HG03432 (cell line): ENCODE measurements around the gene GNL2.
"Not testable (repeated sequence)": the region's sequence is repeated elsewhere in the genome, so short reads cannot be mapped to it uniquely, and the experiment has no call there.

Experiments
- ATAC-seq: cut with Tn5 transposase; IDR thresholded peaks from one replicate; pipeline ENCODE4 v1.9.1; 2021; ENCODE audit warnings: mild to moderate bottlenecking, moderate library complexity; ENCODE audit not compliant: unreplicated experiment

GNL2 gene

DNA sequence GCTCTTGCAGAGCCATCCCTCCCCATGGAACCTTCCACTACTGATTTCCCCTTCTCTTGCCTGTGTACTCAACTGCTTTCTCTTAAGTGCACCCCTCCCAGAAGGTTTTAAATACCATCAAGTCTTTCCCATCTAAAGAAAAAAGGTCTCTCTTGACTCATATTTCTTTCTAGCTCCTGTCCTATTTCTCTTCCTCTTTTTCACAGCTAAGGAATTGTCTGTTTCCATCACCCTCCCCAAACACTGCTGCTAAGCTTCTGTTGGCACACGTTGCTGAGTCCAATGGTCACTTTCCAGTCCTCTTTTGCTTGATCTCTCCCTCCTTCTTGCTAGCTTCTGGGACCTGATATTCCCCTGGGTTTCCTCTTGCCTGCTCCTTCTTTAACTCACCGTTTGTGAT, 13.3 kb upstream of the GNL2 start:
- no peak for ATAC-seq

DNA sequence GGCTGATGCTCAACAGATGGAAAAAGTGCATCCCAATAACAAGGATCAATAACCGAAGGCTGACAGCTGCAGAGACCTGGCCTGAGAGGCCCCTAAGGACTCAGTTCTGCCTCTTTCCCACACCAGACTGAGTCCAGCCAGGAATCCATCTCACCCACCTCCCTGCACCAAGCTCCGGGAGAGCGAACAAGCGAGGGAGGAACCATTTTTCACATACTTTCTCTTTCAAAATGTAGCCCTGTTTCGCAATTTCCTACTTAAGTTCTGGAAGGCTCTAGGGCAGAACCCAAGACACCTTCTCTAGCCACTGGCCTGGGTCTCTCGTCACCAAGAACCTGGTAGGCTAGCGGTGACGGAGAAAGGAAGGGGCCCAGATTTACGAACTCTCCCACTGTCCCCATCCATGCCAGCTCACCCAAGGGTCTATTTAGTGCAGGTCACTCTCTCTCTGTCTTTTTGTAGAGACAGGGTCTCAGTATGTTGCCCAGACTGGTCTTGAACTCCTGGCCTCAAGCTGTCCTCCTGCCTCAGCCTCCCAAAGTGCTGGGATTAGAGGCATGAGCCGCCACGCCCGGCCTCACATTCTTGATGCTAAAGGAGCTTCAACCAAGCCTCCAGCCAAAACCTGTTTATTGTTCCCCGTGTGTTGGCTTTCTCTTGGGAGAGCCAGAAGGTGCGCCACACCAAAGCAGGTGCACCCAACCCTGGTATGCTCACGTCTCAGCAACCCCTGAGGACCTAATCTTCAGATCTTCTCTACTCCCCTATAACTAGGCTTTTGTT, 10.9 kb upstream of the GNL2 start:
- no peak for ATAC-seq

DNA sequence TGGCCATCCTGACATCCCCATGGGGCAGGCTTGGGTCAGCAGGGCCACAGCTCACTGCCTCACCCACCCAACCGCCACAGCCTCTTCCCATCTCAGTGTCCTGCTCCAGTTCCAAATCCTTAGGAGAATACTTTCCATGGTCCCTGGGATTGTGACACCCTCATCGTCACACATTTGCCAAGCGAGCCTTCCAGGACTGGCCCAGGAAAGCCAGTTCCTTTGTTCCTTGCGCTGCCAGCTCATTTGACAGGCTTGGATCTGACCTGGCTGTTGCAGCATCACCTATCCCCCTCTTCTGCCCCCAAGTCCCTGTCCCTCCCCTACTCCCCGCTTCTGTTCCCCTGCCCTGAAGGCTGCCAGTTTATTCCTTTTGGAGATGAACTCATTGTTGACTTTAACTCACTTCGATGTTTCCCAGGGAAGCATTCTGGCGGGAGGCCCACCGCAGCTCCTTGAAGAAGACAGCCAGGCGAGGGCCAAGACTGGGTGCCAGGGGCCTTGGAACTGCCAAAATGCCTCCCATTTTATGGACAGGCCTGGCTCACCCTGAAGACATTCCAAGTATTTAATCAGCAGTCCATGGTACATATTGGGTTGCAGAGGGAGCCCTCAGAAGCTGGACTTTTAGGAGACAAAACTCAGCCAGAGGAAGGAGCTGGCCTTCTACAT, 10.2 kb upstream of the GNL2 start:
- ATAC-seq: no peak

DNA sequence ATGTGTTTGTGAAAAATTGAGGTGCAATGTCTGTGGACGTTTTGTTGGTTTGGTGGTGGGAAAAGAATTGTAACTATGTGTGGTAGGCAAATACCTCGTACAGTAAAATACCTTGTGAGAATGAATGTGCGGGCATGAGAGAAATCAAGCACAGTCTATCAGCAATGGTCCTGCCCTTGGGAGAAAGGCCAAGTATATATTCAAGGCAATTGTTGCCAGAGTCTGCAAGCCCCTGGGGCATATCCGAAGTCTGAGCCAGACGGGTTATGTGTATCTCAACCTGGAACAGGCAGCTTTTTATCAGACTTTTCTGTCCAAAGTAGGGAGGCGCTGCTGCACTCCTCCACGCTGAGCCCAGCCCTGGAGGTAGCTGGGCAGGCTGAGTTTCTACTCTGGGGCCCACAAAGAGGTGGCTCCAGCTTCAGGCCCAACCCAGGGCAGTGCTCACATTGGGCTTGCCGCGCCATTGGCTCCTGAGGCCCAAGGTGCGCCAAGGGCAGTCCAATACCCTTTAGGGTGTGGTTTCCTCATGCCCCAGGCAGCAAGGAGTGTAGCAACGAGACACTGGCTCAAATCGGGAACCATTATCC, 9.4 kb upstream of the GNL2 start:
- no peak for ATAC-seq

DNA sequence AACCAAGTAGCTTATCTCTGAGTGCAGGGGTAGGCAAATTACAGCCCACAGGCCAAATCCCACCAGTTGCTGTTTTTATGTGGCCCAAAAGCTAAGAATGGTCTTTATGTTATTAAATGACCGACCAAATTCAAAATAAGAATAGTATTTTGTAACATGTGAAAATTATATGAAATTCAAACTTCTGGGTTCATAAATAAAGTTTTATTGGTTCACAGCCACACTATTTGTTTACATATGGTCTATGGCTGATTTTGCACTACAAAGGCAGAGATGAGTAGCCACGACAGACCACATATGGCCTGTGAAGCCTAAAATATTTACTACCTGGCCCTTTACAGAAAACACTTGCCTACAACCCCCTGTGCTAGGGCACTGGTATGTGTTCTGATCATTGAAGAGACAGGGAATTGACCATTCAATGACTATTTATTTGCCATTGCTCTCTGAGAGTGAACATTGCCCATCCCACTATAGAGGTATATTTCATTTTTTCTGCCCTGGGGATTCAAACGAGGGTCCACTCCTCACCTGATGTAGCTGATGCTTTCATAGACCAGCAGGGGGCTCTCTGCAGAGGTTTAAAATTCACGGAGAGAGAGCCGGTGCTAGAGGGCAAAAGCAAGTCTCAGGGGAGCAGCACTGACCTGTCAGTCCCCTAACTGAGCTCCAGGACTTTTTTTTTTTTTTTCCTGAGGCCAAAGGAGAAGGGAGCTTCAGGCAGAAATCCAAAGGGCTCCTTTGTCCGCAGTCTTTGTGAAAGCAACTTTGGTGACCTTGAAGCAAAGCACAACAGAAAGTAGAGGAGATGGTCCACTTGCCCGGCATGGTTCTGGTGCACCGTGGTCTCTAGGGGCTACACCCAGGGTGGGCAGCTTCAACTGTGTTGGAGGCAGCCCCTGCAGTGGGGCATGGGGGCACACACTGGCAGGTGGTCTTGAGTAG, 7.3 kb upstream of the GNL2 start:
- no peak for ATAC-seq

DNA sequence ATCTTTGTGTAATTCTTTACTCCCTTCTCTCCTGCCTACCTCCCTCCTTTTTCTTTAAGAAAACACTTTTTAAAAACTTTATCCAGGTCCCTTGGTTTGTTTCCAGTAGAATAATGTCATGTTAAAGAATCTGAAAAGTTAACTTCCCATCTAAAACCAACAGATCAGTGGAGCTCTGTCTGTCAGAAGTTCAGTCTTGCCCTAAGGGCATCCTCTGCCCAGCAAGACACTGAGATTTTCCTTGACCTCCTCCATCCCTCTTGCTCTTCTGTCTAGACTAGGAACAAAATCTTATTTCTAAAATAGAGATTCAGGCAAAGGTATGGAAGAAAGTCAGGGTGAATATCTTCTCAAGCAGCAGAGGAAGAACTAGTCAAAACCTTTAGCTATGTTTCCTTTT, 5.7 kb upstream of the GNL2 start:
- no peak for ATAC-seq

DNA sequence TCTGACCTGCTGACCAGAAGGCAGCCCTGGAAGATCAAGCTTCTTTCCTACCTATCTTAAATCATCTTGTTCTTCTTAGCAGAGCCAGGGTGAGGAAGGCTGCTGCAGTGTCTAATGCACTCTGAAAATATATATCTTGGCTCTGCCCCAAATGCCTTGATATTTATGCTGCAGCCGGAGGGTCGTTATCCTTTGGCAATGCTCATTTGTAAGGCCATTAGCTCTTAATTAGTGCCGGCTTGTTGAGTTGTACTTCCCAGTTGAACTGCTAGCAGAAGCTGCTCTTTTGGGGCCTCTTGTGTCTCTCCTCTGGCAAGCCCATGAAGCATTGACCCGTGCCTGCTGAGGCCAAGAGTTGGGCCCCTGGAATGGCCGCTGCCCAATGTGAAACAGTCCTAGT, 4.2 kb upstream of the GNL2 start:
- no peak for ATAC-seq

DNA sequence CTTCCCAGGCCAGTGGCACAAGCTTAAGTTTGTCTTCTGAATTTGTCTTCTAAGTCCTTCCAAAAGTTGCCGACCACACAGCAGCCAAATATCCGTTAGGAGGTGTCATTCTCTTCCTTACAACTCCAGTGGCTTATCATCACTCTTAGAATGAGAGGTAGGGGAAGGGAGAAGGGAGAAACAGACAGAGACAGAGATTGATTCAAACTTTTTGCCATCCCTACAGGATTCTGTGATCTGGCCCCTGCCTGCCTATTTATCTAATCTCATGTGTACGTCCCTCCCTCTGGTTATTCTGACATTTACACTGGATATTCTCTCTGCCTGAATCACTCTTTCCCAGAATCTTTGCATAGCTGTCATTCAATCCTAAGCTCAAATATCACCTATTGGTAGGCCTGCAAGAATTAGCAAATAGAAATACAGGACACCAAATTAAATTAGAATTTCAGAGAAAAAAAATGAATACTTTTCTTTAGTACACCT, 488 bp upstream of the GNL2 start:
- no peak for ATAC-seq

DNA sequence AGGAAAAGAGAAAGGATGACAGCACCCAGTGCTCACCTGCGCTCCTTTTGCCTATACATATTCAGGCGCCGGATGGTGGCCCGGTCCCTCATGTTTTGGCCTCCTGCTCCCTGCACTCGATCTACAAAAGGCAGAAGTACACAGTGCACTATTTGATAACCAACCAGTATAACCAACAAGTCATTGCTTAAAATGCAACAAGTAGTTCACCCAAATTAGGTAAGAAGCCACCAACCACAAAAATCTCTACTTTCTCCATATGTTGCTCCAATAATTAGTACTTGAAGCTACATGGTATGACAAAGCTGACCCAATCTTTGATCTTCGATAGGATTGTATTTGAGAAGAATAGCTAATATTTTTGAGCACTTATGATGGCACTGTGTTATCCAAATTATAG, 2.0 kb downstream of the GNL2 start:
- no peak for ATAC-seq

DNA sequence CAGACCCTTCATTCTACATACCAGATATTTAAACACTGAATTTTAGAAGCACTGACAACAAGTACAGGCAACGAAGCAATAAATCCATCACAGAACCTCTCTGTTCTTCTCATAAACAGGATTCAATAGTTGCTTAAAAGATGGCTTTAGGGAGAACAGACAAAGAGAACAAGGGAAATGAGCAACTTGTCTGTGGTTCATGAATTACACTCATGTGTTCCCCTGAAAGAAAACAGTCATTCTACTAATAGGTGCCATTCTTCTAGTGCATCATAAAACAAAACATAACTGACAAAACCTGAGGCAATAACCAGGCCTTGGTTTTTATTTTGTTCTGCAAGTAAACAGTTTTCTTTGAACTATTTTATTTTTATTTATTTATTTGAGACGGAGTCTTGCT, 6.8 kb downstream of the GNL2 start:
- ATAC-seq: no peak

DNA sequence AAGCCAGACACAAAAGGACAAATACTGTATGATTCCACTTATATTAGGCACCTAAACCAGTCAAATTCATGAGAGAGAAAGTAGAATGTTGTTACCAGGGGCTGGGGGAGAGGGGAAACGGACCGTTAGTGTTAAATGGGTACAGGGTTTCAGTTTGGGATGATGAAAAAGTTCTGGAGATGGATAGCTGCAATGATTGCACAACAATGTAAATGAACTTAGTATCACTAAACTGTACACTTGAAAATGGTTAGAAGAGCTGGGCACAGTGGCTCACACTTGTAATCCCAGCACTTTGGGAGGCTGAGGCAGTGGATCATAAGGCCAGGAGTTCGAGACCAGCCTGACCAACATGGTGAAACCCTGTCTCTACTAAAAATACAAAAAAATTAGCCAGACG, 11.2 kb downstream of the GNL2 start:
- ATAC-seq: not testable (repeated sequence)

DNA sequence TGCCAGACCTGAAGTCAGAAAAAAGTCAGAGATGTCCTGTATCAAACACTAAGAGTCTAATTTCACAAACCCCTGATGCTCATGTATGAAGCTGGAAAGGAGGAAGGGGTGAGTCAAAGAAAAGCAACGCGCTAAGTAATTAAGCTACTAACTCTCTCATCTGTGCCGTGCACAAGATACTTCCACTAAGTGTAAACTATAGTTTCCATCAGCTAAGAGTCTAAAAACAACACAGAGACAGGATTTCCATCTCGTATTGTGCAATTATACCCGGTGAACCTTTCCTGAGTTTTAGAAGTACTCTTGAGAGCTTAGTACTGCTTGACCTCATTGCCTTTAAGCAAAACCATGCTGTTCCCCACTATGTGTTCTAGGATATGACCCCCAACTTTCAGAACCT, 20.0 kb downstream of the GNL2 start:
- no peak for ATAC-seq

DNA sequence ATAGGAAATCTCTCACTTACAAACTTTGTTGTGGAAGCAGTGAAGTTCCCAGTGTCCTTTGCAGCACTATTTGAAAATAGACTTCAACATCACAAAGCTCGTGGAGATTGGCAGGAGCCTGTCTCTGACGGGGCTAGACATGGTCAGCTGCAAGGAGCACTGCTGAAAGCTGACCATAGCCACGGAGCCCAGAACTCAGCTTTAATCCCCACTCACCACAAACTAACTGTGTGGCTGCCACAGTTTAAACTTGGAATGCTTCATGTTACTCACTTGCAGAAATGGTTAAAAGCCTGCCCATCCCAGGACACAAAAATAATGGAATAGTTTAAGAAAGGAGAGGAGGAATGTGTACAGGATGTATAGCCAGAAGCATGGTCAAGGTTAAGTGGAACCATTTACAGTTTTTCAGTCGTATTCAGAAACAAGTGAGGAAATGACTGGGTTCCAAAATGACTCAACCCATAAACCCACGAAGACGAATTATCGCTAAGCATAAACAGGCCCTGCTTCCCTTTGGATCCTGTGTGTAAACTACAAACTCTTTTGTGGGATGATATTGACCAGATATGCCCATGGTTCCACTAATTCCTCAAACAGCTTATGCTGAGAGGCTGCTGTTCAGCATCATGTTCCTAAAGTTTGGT, 20.8 kb downstream of the GNL2 start:
- no peak for ATAC-seq

DNA sequence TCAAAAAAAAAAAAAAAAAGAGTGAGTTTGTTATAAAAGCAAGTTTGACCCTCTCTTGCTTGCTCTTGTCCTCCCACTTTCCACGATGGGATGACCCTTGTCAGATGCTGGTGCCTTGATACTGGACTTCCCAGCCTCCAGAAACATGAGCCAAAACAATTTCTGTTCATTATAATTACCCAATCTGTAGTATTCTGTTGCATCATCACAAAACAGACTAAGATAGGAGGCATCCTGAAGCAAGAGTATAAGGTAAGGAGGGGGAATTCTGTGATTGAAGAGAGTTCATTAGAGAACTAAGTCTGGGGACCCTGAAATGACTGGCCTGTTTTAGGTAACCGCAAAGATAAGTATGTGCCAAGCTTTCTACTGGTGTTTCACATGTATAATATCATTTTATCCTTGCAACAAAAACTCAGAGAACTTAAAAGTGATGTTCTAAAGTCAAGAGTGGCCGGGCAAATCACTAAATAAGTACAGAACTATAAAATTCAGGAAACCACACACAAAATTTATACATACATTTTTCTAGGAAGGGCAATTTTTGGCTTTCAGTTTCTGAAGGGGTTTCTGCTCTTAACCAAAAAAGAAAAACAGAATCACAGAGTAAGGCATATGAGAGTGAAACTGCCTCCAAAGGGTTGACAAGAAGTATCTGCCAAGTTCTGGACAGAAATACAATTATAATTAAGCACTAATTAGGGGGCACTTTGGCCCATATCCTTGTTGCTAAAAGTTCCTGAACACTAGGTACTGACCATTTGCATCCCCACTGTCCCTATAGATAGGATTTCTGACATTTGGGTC, 25.0 kb downstream of the GNL2 start:
- no peak for ATAC-seq

DNA sequence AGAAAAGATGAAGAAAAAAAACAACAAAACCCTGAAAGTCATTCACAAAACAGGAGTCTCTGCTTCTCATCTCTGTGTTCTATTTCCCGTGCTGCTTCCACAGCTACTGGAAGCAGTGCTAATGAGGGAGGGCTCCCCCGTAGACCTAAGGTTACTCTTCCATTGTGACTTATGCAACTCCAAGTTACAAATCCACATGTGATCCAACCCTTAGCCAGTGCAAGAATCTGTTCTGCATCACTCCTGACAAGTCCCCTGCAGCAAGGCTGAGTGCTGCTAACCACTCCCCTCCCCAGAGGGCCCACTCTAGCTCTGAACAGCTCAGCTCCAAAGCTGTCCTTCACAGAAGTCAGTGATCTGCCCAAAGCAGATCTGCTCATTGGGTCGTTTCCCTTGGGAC, 28.7 kb downstream of the GNL2 start:
- ATAC-seq: no peak

DNA sequence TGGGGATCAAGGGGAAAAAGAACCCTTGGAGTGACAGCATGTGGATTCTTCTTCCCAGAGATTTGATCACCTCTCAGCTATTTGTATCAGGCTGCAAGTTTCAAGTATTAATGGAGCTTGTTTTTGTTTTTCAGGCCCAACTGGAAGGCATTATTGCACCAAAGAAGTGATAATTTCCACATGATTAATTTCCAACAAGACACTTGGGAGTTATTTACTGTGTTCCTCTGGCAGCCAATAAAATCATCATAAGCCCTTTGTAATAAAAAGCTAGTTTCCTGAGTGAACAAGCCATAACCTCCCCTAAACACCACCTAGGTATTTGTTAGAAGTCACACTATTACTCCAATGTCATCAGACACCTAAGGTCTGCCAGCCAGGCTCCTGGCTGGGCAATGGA, 30.8 kb downstream of the GNL2 start:
- no peak for ATAC-seq

DNA sequence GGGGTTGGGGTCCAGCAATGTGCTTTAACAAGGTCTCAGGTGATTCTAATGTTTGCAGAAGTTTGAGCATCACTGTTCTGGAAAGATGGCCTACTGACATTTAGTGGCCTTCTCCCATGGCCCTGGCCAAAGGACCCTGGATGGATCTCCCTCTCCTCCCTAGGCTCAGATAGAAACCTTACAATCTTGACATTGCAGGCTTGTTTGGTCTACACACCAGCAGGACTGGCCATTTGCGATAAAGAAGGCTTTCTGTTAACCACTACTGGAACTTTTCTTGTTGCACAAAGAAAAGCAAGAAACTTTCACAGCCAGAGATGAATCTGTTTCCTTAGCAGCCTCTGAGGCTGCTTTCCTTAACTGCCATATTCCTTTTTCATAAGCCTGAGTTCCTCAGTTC, 32.8 kb downstream of the GNL2 start:
- ATAC-seq: no peak

DNA sequence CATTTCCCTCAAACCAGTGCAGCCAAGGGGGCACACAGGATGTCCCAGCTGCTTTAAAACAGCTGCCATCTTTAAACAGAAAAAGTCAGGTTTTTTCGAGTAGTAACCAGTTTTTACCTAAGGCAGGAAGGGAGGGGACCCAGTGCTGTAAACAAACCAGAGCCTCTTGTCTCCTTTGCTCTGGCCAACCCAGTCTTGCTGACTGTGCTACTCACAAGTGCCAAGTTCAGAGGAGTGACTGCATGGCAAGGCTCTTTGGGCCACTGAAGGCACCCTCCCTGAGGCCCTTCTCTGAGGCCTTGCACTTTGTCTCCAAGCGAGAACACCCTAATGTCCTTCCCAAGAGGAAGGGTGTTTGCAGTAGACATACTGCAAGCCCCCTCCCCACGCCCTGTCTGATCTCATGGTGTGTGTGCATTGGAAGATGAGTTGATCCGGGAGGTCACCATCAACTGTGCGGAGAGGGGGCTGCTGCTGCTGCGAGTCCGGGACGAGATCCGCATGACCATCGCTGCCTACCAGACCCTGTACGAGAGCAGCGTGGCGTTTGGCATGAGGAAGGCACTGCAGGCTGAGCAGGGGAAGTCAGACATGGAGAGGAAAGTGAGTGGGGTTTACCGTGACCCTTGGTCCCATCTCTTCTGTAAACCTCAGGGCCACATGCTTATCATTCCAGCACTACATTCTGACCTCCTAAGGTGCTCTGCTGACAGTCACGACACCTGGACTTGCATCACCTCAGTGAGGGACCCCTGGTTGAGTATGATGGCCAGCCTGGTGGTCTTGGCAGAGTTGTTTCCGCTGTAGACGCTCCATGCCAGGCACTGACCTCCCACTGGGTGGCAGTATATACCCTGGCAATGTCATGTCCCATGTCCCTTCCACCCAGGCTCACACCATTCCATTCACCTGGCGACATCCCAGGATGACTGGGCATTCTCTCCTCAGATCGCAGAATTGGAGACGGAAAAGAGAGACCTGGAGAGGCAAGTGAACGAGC, 34.3 kb downstream of the GNL2 start:
- ATAC-seq: no peak
